Spleen (tissue), 7 donors: ENCODE results near the gene NSD1.

Experiments
- POLR2AphosphoS5 ChIP-seq, 3 donors: sonication (generic); formaldehyde crosslinking; IDR thresholded peaks; one replicate each; pipeline ENCODE4 v1.5.1; 2017; ENCODE audit warnings: antibody characterized with exemption in 3 of 3
- TF ChIP-seq, protein P1 (sequence below), 11 experiments: fragments of 200-600 bp in 7 of 11; fragments of 450-650 bp in 4 of 11; sonication (generic) in 4 of 11; IDR thresholded peaks in 8 of 11; conservative IDR thresholded peaks in 3 of 11; 1 replicate in 7 of 11; 2 replicates in 4 of 11; pipeline versions ENCODE4 v1.4.0 to v1.8.0; 2016 to 2021; ENCODE audit warnings: antibody characterized with exemption in 11 of 11, inconsistent platforms in 4 of 11, mild to moderate bottlenecking in 1 of 11
- donor health status: DM: no; HTN: no; CAD: no; lungs with moderate emphysema.
- donor health status: DM: no; HTN: no; CAD: no.
- donor health status: DM: no; HTN: no; CAD: no.

DNA sequence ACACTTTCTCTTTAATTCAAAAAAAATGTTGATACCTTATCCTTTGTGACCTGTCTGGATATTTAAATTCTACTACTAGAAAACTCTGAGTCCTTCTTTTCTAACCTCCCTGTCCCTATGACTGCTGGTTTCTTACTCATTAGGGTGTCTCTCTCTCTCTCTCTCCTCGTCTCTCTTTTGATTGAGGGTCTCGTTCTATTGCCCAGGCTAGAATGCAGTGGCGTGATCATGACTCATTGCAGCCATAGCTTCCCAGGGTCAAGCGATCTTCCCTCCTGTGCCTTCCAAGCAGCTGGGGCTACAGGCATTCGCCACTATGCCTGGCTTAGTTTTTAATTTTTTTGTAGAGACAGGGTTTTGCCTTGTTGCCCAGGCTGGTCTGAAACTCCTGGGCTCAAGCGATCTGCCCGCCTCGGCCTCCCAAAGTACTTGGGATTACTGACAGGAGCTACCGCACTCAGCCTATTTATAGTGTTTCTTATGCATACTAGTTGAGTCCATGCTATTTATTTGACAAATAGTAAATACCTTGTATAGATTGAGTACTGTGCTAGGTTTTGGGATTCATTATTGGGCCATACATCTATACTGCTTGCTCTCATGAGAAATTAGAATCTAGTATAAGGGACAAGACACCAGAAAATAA, 61.9 kb downstream of the NSD1 start:
- TF ChIP-seq, protein P1, sequence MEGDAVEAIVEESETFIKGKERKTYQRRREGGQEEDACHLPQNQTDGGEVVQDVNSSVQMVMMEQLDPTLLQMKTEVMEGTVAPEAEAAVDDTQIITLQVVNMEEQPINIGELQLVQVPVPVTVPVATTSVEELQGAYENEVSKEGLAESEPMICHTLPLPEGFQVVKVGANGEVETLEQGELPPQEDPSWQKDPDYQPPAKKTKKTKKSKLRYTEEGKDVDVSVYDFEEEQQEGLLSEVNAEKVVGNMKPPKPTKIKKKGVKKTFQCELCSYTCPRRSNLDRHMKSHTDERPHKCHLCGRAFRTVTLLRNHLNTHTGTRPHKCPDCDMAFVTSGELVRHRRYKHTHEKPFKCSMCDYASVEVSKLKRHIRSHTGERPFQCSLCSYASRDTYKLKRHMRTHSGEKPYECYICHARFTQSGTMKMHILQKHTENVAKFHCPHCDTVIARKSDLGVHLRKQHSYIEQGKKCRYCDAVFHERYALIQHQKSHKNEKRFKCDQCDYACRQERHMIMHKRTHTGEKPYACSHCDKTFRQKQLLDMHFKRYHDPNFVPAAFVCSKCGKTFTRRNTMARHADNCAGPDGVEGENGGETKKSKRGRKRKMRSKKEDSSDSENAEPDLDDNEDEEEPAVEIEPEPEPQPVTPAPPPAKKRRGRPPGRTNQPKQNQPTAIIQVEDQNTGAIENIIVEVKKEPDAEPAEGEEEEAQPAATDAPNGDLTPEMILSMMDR (IDR thresholded peaks at IDR 0.05 in 8 of 11, conservative IDR thresholded peaks at IDR 0.05 in 3 of 11), result no peak
- TF ChIP-seq POLR2AphosphoS5 (IDR thresholded peaks at IDR 0.05), result no peak
